Breast epithelium (tissue), 3 donors: ENCODE results near the gene GRIN1.

ENCODE experiments used
- POLR2AphosphoS5 ChIP-seq, 3 donors: sonication (generic); formaldehyde crosslinking; IDR thresholded peaks; one replicate each; pipeline ENCODE4 v1.6.1; 2017; ENCODE audit warnings: antibody characterized with exemption in 3 of 3
- TF ChIP-seq, protein P1 (sequence below), 3 donors: fragments of 450-650 bp; IDR thresholded peaks; one replicate each; pipeline ENCODE4 v1.5.1; 2016 to 2017; ENCODE audit warnings: antibody characterized with exemption in 3 of 3, mild to moderate bottlenecking in 3 of 3, moderate library complexity in 3 of 3

DNA sequence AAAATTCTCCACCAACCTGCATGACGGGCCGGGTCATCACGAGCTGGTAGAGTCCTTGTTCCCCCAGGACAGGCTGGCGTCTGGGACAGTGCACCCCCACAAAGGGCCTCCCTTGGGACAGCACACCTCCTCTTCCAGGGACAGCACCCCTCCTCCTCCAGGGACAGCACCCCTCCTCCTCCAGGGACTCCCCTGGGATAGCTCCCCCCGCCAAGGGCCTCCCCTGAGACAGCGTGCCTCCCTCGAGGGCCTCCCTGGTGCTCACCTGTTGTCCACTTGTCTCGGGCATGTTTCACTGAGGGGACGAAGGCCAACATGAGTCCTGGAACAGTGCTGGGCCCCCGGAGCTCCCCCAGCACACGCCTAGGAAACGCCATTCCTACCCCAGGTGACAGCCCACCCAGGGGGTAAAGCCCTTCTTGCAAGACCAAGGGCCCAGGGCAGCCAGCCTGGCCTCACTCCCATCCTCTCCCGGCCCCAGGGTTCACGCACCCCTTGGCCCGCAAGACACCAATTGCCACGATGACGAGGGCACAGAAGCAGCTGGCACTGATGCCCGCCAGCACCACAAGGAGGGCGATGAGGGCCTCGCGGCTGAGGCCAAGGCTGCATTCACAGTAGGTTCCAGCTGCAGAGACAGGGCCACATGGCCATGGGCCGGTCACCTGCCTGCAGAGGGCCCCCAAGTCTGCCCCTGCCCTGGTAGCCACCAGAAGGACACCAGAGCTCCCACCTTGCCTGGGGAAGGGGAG is 32.4 kb downstream of the GRIN1 start:
- TF ChIP-seq, protein P1, sequence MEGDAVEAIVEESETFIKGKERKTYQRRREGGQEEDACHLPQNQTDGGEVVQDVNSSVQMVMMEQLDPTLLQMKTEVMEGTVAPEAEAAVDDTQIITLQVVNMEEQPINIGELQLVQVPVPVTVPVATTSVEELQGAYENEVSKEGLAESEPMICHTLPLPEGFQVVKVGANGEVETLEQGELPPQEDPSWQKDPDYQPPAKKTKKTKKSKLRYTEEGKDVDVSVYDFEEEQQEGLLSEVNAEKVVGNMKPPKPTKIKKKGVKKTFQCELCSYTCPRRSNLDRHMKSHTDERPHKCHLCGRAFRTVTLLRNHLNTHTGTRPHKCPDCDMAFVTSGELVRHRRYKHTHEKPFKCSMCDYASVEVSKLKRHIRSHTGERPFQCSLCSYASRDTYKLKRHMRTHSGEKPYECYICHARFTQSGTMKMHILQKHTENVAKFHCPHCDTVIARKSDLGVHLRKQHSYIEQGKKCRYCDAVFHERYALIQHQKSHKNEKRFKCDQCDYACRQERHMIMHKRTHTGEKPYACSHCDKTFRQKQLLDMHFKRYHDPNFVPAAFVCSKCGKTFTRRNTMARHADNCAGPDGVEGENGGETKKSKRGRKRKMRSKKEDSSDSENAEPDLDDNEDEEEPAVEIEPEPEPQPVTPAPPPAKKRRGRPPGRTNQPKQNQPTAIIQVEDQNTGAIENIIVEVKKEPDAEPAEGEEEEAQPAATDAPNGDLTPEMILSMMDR (IDR thresholded peaks at IDR 0.05): no peak
- no peak for TF ChIP-seq POLR2AphosphoS5 (IDR thresholded peaks at IDR 0.05)
